Stimulated activated CD8-positive, alpha-beta memory T cell treated with anti-CD3 and anti-CD28 coated beads, Interleukin-15, amount 100 ng/mL, for 48 hours (primary cell): Measurements from ENCODE around the gene LGR6.
A peak's percentile ranks its signal among the peaks of the same experiment; 100 is the strongest.

Experiments used
- DNase-seq, 2 donors: peaks; one replicate each; pipeline ENCODE4 v3.0.0-alpha.2; 2020; ENCODE audit warnings: low read depth in 2 of 2

LGR6 gene

GRCh38 chr1:202220733-202221132, 27.1 kb downstream of the LGR6 start:
- DNase-seq: no peak

DNA sequence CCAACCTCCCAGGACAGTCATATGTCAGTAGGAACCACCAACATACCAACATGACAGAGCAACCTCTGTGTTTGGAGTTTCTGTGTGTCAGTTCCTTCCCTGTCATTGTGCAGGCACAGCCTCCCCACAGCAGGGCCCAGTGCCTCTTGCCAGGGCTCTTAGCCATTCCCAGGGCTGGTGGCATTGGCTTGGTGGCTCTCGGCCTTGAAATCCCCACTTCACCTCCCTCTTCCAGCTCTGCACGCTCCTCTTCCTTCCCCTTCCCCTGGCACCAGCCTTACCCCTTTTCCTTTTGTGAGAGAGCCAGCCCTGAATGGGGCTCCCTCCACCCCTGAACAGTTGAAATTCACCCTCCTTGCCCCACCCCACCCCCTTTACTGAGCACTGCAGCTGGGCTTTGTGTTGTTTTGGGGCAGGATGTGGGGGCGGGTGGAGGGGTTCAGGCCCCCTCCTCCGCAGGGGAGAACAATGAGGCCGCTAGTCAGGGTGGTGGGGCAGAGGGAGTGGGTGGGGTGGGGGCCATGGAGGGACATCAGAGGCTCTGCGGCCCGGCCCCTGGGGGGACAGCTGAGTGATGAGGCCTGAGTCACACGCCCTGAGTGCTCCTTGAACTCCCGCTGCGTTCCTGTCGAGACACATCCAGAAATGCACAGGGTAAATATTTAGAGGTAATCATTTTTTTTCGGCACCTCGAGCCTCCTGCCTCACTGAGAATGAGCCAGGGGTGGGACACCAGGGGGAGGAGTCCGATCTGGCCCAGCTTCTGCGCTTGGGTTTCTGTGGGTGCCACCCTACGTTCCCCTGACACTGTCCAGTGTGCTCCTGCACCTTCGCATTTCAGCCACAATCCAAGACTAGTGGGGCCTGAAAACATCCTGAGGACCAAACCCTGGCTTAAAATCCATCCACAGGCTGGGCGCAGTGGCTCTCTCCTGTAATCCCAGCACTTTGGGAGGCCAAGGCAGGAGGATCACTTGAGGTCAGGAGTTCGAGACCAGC, 28.6 kb downstream of the LGR6 start:
- no peak for DNase-seq

DNA sequence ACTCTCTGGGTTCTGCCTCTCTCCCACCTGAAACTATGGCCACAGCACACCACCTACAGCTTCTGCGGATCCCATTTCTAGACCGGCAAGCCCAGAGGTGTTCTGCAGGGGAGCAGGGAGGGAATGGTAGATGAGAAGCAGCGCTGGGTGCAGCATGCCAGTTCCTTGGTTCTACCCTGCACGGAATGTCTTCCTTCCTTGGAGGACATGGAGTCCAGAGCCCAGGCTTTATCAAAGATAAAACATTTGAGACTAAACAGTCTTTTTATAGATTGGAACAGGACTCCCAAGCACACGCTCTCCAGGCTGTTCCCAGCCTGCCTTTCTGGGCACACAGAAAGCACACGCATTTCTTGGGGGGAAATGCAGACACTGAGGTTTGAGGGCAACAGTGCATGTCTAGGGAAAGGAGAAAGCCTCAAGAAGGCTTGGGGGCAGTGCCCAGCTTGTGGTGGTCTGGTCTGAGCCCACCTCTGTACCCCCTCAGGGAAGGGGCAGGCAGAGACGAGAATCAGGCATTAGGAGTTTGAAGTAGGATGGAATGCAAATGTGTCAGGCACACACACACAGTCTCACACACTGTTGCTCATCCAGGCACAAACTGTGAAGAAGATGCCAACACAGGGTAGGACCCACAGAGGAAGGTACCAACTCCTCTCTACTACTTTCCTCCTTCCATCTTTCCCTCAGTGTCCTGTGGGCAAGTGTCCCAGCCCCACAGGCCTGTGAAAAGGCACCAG, 29.7 kb downstream of the LGR6 start:
- no peak for DNase-seq

DNA sequence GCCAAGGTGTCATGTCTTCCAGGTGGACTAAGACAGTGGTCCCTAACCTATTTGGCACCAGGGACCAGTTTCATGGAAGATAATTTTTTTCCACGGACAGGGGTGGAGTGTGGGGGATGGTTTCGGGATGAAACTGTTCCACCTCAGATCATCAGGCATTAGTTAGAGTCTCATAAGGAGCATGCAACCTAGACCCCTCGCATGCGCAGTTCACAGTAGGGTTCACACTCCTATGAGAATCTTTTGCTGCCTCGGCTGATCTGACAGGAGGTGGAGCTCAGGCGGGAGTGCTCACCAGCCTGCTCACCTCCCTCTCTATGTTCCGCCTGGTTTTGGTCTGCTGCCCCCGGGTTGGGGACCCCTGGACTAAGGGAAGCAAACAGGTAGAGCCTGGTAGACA, 30.9 kb downstream of the LGR6 start:
- no peak for DNase-seq

GRCh38 chr1:202225131-202225530, 31.5 kb downstream of the LGR6 start:
- no peak for DNase-seq

- DNase-seq: no peak
Measured at GRCh38 chr1:202227053-202227672, 33.6 kb downstream of the LGR6 start.

DNA sequence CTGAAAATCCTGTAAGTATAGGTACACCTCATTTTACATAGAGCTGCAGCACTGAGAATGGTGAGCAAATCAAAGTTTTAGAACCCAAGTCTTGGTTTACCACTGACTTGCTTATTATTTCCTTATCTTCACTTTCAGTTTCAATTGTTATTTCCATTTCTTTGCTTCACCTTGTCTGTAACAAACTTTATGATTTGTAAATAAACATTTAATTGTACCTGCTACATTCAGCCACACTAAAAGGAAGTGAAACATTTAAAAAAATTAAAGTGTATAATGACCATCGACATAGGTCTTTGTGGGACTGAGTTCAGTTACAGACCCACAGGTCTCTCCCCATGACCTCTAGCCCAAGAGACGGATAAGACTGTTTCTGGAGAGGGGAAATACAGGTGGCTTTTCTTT, 34.4 kb downstream of the LGR6 start:
- no peak for DNase-seq

DNA sequence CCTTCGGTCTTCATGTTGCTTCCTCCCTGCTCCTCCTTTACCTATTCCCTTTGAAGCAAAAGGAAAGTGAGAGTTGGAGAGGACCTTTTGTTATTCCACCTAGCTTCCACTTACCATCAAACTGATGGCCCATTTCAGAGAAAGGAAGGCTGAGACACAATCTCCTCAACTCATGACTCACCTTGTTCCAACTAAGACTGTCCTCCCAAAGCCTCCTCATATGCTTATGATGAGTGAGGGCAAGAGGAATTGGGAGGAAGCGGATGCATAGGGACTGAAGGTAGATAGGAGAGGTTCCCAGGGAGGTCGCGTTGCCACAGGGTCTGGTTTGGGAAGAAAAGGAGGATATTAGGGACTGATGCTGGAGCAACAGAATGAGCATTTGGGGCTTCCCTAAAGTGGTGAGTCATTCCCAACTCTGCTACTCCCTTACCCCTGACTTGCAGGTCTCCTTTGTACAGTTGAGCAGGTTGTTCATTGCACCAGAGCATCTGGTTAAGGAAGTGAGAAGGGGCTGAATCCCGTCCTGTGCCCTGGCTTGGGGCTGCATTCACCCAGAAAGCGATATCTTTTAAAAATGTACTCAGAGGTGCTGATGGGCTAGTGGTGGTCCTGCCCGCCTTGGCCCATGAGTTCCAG, 35.0 kb downstream of the LGR6 start:
- DNase-seq: no peak

GRCh38 chr1:202229376-202229775, 35.8 kb downstream of the LGR6 start:
- DNase-seq: no peak

GRCh38 chr1:202230061-202230938, 36.7 kb downstream of the LGR6 start:
- no peak for DNase-seq

GRCh38 chr1:202230939-202231645, 37.5 kb downstream of the LGR6 start:
- no peak for DNase-seq

DNA sequence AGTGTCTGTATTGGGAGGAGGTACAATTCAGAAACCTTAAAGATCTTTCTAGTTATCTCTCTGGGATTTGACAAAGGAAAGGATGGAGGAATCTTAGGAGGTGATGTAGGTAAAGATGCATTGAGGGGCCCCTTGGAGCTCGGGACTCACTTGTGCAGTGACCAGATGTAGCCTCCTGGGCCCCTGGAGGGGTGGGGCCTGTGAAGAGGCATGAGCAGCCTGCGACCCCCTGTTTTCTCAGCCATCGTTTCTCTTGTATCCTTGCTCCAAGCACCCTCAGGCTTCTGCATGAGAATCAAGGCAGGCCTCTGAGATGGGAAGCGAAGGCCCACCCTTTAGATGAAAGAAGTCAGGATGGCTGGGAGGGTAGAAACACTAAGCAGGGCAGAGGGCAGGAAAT, 39.6 kb downstream of the LGR6 start:
- no peak for DNase-seq

DNA sequence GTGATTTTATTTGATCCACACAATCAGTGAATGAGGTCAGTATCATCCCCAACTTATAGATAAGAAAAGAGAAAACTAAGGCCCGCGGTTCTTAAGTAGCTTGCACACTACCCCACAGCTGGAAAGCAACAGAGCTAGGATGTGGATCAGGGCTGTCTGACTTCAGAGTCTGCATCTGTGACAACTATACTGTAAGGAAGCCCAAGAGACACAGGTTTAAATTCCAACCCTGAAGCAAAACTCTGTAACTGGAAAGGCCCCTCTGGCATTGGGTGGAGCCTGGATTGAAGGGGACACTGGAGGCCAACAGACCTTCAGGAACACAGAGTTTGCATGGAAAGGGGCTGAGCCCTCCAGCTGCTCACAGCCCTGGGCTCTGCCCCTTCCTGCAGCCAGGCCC, 40.2 kb downstream of the LGR6 start:
- DNase-seq: no peak

DNA sequence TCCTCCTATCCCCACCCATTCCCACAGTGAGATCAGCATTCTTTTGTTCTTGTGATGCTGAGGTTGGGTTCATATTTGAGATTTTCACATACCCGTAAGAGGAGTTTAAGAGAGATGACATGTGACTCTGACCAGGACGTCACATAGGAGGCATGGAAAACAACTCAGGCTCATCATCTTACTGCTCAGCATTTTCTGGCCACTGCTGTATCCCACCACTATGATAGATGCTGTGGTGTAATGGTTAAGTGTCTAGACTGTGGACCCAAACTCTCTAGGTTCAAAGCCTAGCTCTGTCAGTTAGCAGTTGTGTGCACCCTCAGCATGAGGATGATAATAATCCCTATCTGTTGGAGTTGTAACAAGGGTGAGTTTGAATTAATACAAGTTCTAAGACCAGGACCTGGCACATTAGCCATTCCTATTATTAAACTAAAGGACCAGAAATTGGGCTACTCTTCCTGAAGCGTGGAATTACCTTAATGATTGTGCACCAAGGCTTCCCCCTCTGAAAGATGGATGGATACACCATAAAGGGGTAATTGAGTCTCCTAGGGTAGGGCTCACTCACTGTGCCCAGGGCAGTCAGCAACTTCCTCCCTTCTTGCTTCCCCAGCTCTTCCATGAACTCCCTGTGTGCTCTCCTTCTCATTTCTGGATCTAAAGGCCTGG, 40.9 kb downstream of the LGR6 start:
- no peak for DNase-seq

DNA sequence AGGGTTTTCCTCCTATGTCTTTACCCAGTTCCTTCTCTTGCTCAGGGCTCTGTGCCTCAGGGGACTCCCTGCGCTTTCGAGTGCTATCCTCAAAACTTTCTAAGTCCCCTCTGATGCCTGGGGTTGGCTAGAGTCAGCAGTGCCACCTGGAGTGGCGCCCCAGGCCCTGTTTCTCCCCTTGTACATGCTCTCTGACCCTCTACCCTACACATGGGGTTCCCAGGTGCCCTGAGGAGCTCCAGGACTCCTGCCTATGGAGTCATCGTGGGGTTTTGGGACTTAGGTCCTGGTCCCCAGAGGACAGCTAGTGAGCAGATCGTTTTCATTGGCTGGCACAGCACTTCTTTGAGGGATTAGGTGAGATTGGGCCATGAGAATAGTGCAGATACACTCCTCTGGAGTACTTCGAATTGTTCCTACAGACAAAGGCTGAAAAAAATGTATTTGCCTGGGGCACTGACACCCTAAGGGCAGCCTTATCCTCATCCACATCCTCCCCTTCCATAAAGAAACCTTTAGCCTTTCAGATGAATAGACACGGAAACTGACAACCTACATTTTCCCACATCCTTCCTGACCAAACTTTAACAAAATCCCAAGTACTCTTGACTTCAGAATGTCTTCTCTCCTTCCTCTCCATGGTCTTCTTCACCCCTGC, 41.5 kb downstream of the LGR6 start:
- DNase-seq: no peak

GRCh38 chr1:202235856-202236837, 42.5 kb downstream of the LGR6 start:
- DNase-seq: peak; percentile 44 to 52

DNA sequence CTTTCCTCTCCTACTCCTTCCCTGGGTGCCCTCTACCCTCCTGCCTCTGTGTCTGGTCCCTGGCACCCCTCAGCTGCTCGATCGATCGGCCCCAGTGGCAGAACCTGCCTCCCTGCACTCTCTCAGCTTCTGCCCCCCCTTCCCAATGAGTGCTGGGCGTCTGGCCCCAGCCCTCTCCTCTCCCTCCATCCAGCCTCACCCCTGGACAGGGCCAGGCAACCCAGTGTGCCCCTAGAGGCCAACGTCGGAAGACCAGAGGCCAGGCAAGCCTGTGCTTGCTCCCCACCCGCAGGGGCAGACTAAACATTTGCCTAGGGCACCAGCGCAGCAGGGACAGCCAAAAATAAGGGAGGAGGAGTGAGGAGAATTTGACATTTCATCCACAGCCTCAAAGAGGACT, 43.5 kb downstream of the LGR6 start:
- peak in 1 of 2 donors; percentile 19 for DNase-seq

GRCh38 chr1:202238914-202239313, 45.3 kb downstream of the LGR6 start:
- DNase-seq: no peak
